Measurements from ENCODE around the gene SMTNL1.

DNA sequence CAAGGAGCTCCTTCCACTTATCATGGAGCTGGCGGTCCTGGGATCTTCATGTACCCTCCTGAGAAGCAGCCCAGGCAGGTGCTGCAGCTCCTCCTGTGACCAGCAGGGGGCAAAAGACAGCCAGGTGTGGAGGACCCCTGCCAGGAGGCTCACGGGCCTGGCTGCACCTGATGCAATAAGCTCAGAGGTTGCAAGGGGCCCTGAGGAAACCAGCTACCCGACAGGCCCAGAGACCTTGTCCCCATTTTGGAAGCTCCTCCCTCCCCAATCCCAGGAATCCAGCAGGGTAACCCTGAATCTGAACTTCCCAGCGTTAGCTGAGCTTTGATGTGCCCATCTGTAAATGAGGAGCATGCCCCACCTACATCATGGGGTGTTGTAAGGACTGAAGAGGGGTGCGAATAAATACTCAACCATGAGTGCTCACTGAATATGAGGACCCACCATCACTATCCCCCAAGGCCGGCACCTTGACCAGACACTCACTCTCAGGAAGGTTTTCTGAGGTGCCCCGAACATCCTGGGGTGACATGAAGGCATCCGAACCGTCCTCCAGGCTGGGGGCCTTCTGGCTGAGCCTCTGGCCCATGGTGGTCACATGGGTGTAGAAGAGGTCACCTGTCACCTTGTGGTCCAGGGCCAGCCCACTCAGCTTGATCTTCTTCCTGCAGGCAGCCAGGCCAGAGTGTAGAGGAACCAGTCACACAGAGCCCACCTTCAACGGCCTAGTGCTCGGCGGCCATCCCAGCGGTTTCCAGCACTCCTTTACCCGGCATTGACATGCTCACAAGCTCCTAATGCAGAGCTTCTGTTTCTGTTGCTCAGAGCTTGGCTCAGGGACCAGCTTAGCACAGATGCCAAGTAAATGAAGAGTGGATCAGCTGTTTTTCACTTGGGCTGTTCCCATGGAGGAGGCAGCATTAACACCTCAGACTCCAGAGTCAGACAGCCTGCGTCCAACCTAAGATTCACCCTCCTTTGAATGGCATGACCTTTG lies 43.6 kb upstream of the SMTNL1 start:
- no peak for TF ChIP-seq POLR2A (IDR thresholded peaks at IDR 0.05; ENCODE audit: low read length)
- no peak for TF ChIP-seq GATA1 (IDR thresholded peaks at IDR 0.05; ENCODE audit: low read depth, low read length)

All from erythroblast (primary cell).